Right lobe of liver (tissue), 4 donors: ENCODE results near the gene TBC1D5.

Source experiments
- CTCF ChIP-seq, 4 donors: fragments of 200-600 bp in 3 of 4; fragments of 450-650 bp in 1 of 4; IDR thresholded peaks; one replicate each; pipeline versions ENCODE4 v1.5.1 to v1.8.0; 2016 to 2022; ENCODE audit warnings: antibody characterized with exemption in 4 of 4, mild to moderate bottlenecking in 2 of 4
- POLR2A ChIP-seq: fragments of 450-650 bp; IDR thresholded peaks from one replicate; pipeline ENCODE4 v1.6.1; 2017; ENCODE audit warnings: antibody characterized with exemption, mild to moderate bottlenecking
- donor health status: DM: no; HTN: no; CAD: no.
- donor health status: DM: no; HTN: no; CAD: no.
- donor health status: DM: no; HTN: yes; CAD: no.

- TF ChIP-seq CTCF (IDR thresholded peaks at IDR 0.05) (no peak), POLR2A (no peak)
Observed at GRCh38 chr3:17431484-17432045, 310.9 kb downstream of the TBC1D5 start.
